ENCODE measurements around the gene MPDZ.
A peak's percentile ranks its signal among the peaks of the same experiment; 100 is the strongest.

MPDZ gene

DNA sequence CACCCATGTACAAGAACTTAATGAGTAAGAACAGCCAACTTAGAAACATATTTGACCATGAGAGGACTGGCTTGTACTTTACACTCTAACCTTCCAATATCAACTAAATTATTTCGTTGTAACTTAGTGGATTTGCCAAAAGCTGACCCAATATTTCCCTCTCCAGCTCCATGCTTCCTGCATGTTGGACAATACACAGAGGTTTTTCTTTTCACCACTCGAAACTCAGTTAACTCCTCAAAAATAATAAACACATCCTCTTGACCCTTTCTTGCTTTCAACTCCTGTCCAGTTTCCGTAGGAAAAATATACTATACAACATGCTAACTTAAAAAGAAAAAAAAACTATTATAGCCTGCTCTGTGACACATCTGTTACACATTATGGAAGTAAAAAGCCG lies 188.9 kb downstream of the MPDZ start:
- peak in 1 of 2 donors; percentile 17 for DNase-seq (ENCODE audit: low read depth in 2 of 2)
- TF ChIP-seq CTCF (IDR thresholded peaks at IDR 0.05; ENCODE audit: low read depth, low read length), result no peak

DNA sequence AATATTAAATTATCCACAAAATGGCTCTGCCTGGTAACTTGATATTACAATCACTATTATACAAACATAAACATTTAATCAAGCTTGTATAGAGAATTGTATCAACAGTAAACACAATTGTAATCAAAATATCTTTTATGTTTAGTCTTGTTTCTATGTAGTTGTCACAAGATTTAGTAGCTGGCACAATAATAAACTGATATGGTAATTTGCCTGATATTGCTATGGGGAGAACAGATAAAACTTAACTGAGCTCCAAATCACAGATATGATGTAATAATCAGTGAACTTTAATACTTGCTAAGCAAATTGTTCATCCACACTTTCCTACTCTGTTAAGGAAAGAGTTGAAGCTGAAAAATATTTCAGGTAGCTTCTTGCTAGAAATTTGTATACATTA lies 189.8 kb downstream of the MPDZ start:
- no peak overlapping the region for H3K4me3 ChIP-seq (replicated peaks in 1 of 2; ENCODE audit: low read depth in 2 of 2, low read length in 2 of 2)
- no peak for DNase-seq (ENCODE audit: low read depth in 2 of 2)
- no peak for TF ChIP-seq CTCF (IDR thresholded peaks at IDR 0.05; ENCODE audit: low read depth, low read length)

More for the DNA sequence above, 188.9 kb downstream of the MPDZ start:
- no peak overlapping the region for H3K4me3 ChIP-seq (replicated peaks in 1 of 2; ENCODE audit: low read depth in 2 of 2, low read length in 2 of 2)

GRCh38 chr9:13088720-13089427 lies 190.6 kb downstream of the MPDZ start:
- DNase-seq (ENCODE audit: low read depth in 2 of 2), result peak; percentile 72 to 77
- H3K4me3 ChIP-seq (replicated peaks in 1 of 2; ENCODE audit: low read depth in 2 of 2, low read length in 2 of 2), result no peak overlapping the region

GRCh38 chr9:13083963-13084528 lies 195.4 kb downstream of the MPDZ start:
- no peak for TF ChIP-seq CTCF (IDR thresholded peaks at IDR 0.05; ENCODE audit: low read depth, low read length)
- peak; percentile 42 to 59 for DNase-seq (ENCODE audit: low read depth in 2 of 2)
- no peak overlapping the region for H3K4me3 ChIP-seq (replicated peaks in 1 of 2; ENCODE audit: low read depth in 2 of 2, low read length in 2 of 2)

More at GRCh38 chr9:13088720-13089427, 190.6 kb downstream of the MPDZ start:
- TF ChIP-seq CTCF (IDR thresholded peaks at IDR 0.05; ENCODE audit: low read depth, low read length), result peak; percentile 67

DNA sequence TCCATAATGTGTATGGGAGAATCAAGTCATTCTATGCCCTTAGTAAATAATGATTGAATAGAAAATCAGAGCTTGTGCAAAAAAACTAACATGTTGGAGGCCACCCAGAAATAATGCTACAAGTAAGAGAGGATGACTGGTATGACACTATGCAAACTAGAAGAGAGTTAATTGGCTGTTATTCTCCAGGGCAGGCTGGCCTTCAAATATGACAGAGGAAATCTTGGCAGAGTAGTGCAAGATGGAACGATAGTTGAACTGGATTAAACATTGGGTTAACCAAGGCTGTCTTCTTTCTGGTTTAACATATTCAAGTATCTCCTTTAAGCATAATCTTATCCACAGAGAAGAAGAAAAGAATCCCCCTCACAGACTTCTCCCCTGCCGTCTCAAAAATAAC lies 196.1 kb downstream of the MPDZ start:
- TF ChIP-seq CTCF (IDR thresholded peaks at IDR 0.05; ENCODE audit: low read depth, low read length), result no peak
- no peak overlapping the region for H3K4me3 ChIP-seq (replicated peaks in 1 of 2; ENCODE audit: low read depth in 2 of 2, low read length in 2 of 2)
- no peak for DNase-seq (ENCODE audit: low read depth in 2 of 2)

GRCh38 chr9:13082796-13083195 lies 196.7 kb downstream of the MPDZ start:
- no peak overlapping the region for H3K4me3 ChIP-seq (replicated peaks in 1 of 2; ENCODE audit: low read depth in 2 of 2, low read length in 2 of 2)
- no peak for DNase-seq (ENCODE audit: low read depth in 2 of 2)
- TF ChIP-seq CTCF (IDR thresholded peaks at IDR 0.05; ENCODE audit: low read depth, low read length), result no peak
